SK-N-SH (cell line): ENCODE results near the gene PLP2. TPM values are rescaled to one million over a fixed set of nuclear protein-coding genes. Genes with fewer than 3 reads are reported as not detected.

Experiments
- CTCF ChIA-PET: fragments of 300-600, 350-600 bp; formaldehyde crosslinking; extraction: SDS; loops from one replicate; lab custom pipeline; 2021; lab: Yijun Ruan, JAX
- POLR2A ChIA-PET: fragments of 350-600 bp; sonication (Branson Sonifier 250); formaldehyde crosslinking; extraction: SDS; loops from one replicate; lab custom pipeline; 2020; ENCODE audit warnings: antibody characterized with exemption, inconsistent platforms; lab: Yijun Ruan, JAX
- DNase-seq: peaks from one replicate; pipeline ENCODE4 v3.0.0; 2012
- H2AFZ ChIP-seq: fragments of 200-600 bp; sonication (generic); 2 replicates; pipeline ENCODE4 v1.8.1; 2016; ENCODE audit warnings: antibody characterized with exemption, mild to moderate bottlenecking, low read depth
- H3F3A ChIP-seq: fragments of 200-600 bp; sonication (generic); replicated peaks from 2 replicates; pipeline ENCODE3; 2016; ENCODE audit warnings: antibody characterized with exemption, mild to moderate bottlenecking; ENCODE audit not compliant: insufficient read depth
- H3K27ac ChIP-seq, 2 experiments: fragments of 200-500 bp in 1 of 2; fragments of 200-600 bp in 1 of 2; sonication (Bioruptor generic) in 1 of 2; sonication (generic), shearing (Covaris generic) in 1 of 2; 2 replicates each; pipeline versions ENCODE4 v1.5.1 to v1.6.1; 2014 to 2016; ENCODE audit warnings: low read depth in 2 of 2, inconsistent platforms in 1 of 2, low read length in 1 of 2, mild to moderate bottlenecking in 1 of 2, mixed read lengths in 1 of 2
- H3K27me3 ChIP-seq: fragments of 200-600 bp; sonication (generic), shearing (Covaris generic); 2 replicates; pipeline ENCODE4 v1.6.1; 2016; ENCODE audit warnings: mixed run types; ENCODE audit not compliant: insufficient read depth
- H3K36me3 ChIP-seq, 2 experiments: fragments of 200-500 bp in 1 of 2; fragments of 200-600 bp in 1 of 2; sonication (Bioruptor generic) in 1 of 2; sonication (generic) in 1 of 2; replicated peaks in 1 of 2; 2 replicates each; pipeline versions ENCODE3 to v1.5.1; 2014 to 2016; ENCODE audit warnings: low read length in 1 of 2, mild to moderate bottlenecking in 1 of 2; ENCODE audit not compliant: insufficient read depth in 2 of 2, control insufficient read depth in 1 of 2
- H3K4me1 ChIP-seq, 2 experiments: fragments of 200-500 bp in 1 of 2; fragments of 200-600 bp in 1 of 2; sonication (Bioruptor generic) in 1 of 2; sonication (generic), shearing (Covaris generic) in 1 of 2; 2 replicates each; pipeline versions ENCODE4 v1.5.1 to v1.6.1; 2014 to 2016; ENCODE audit warnings: low read depth in 1 of 2, low read length in 1 of 2, mixed run types in 1 of 2; ENCODE audit not compliant: insufficient read depth in 2 of 2, control insufficient read depth in 1 of 2
- H3K4me2 ChIP-seq: fragments of 200-600 bp; sonication (generic), shearing (Covaris generic); 2 replicates; pipeline ENCODE4 v1.6.1; 2017; ENCODE audit warnings: mixed run types
- H3K4me3 ChIP-seq, 2 experiments: fragments of 200-500 bp in 1 of 2; fragments of 200-600 bp in 1 of 2; sonication (Bioruptor generic) in 1 of 2; sonication (generic), shearing (Covaris generic) in 1 of 2; 2 replicates each; pipeline versions ENCODE4 v1.5.1 to v1.8.1; 2014 to 2016; ENCODE audit warnings: low read depth in 2 of 2, inconsistent platforms in 1 of 2, low read length in 1 of 2, mild to moderate bottlenecking in 1 of 2, mixed read lengths in 1 of 2, moderate library complexity in 1 of 2
- H3K79me2 ChIP-seq: fragments of 200-600 bp; sonication (generic); 2 replicates; pipeline ENCODE4 v1.8.1; 2017; ENCODE audit warnings: mild to moderate bottlenecking; ENCODE audit not compliant: insufficient read depth
- H3K9ac ChIP-seq: fragments of 200-600 bp; sonication (generic); 2 replicates; pipeline ENCODE4 v1.6.1; 2017; ENCODE audit warnings: mixed run types
- H3K9me2 ChIP-seq: fragments of 200-600 bp; sonication (generic); 2 replicates; pipeline ENCODE4 v1.6.1; 2017; ENCODE audit warnings: mixed run types
- H3K9me3 ChIP-seq: fragments of 200-600 bp; sonication (generic); 2 replicates; pipeline ENCODE4 v1.6.1; 2017; ENCODE audit warnings: mixed run types, mild to moderate bottlenecking, moderate library complexity
- H4K20me1 ChIP-seq: fragments of 200-600 bp; sonication (generic); 2 replicates; pipeline ENCODE4 v1.6.1; 2017; ENCODE audit warnings: mild to moderate bottlenecking, mixed run types; ENCODE audit not compliant: insufficient read depth
- CHD2 ChIP-seq: fragments of 150-350 bp; IDR thresholded peaks from 2 replicates; pipeline ENCODE4 v1.6.1; 2018; ENCODE audit warnings: low read length; ENCODE audit not compliant: partially characterized antibody
- EZH2phosphoT487 ChIP-seq: fragments of 200-600 bp; sonication (generic); IDR thresholded peaks from 2 replicates; pipeline ENCODE4 v1.6.1; 2017; ENCODE audit warnings: low read depth, mixed run types, mild to moderate bottlenecking, antibody characterized with exemption, moderate library complexity, borderline replicate concordance
- FOXM1 ChIP-seq: IDR thresholded peaks from 2 replicates; pipeline ENCODE4 v1.4.0; 2012; ENCODE audit warnings: low read depth, mild to moderate bottlenecking
- GATA2 ChIP-seq: sonication (generic); formaldehyde crosslinking; IDR thresholded peaks from 2 replicates; pipeline ENCODE4 v1.5.0; 2020; ENCODE audit warnings: mild to moderate bottlenecking, missing genetic modification reagents
- MXI1 ChIP-seq: IDR thresholded peaks from 2 replicates; pipeline ENCODE4 v1.6.1; 2012; ENCODE audit warnings: mild to moderate bottlenecking, low read depth, low read length, improper control_type of control experiment
- RCOR1 ChIP-seq: fragments of 150-350 bp; IDR thresholded peaks from 2 replicates; pipeline ENCODE4 v1.6.1; 2017; ENCODE audit warnings: antibody characterized with exemption, low read length
- RFX5 ChIP-seq: IDR thresholded peaks from 2 replicates; pipeline ENCODE4 v1.6.1; 2012; ENCODE audit warnings: mild to moderate bottlenecking, improper control_type of control experiment, low read length
- RXRA ChIP-seq: IDR thresholded peaks from 2 replicates; pipeline ENCODE4 v1.4.0; 2012; ENCODE audit warnings: low read depth, mild to moderate bottlenecking, borderline replicate concordance
- TAF1 ChIP-seq: IDR thresholded peaks from 2 replicates; pipeline ENCODE4 v1.6.1; 2012; ENCODE audit warnings: low read depth, mild to moderate bottlenecking, low read length, moderate library complexity, borderline replicate concordance
- YY1 ChIP-seq: IDR thresholded peaks from 2 replicates; pipeline ENCODE4 v1.4.0; 2012; ENCODE audit warnings: low read depth, mild to moderate bottlenecking
- WGBS: methylation state at CpG from one replicate; pipeline ENCODE4 v1.1.6; 2017; ENCODE audit warnings: low lambda C conversion rate; 5-methylcytosine and 5-hydroxymethylcytosine counted together
- polyA plus RNA-seq, 3 experiments: library from polyadenylated mRNA; depleted of rRNA; stranded (reverse); fragments of >200 nt; gene quantifications; 2 replicates each; pipeline ENCODE4 v1.2.3, GENCODE V29; 2012
- TF ChIP-seq, protein P1 (sequence below): fragments of 200-600 bp; sonication (generic); IDR thresholded peaks from 2 replicates; pipeline ENCODE4 v1.6.1; 2017; ENCODE audit warnings: antibody characterized with exemption, mild to moderate bottlenecking, moderate library complexity
- TF ChIP-seq, protein P2 (sequence below): IDR thresholded peaks from 2 replicates; pipeline ENCODE4 v1.6.1; 2012; ENCODE audit warnings: mild to moderate bottlenecking, low read depth, low read length, moderate library complexity
- TF ChIP-seq, protein P3 (sequence below): fragments of 150-350 bp; IDR thresholded peaks from 2 replicates; pipeline ENCODE4 v1.6.1; 2016; ENCODE audit warnings: mild to moderate bottlenecking, low read depth, low read length

The PLP2 gene
- polyA plus RNA-seq, 1 of the 3 experiments (the other 2 are of a cell fraction): 146 TPM

DNA sequence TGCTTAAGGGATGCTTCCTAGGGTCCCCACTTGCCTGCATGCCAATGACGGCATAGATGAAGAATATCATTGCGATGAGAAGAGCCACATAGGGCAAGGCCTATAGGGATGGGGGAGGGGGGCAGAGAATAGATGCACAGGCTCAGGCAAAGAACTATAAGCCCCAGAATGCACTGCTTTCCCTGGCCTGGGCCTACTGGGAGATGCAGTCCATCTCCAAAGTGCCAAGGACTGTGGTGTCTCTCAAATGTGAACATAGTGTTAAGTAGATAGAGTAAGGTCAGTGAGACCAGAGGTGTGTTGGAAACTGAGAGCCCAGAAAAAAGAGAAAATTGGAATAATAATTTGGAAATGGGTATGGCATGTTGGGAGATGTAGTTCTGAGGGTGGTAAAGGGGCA, 40.5 kb downstream of the PLP2 start:
- no peak overlapping the region for H3K27ac ChIP-seq
- H3K9me2 ChIP-seq: no peaks in the 10 kb centered on the region
- H3K79me2 ChIP-seq: no peaks in the 10 kb centered on the region
- H3K9me3 ChIP-seq: no peaks in the 10 kb centered on the region
- no peak for TF ChIP-seq GATA2 (CRISPR knock-in tag)
- TF ChIP-seq TAF1: no peak
- no peak for TF ChIP-seq MXI1
- TF ChIP-seq CHD2: no peak
- TF ChIP-seq, protein P1, sequence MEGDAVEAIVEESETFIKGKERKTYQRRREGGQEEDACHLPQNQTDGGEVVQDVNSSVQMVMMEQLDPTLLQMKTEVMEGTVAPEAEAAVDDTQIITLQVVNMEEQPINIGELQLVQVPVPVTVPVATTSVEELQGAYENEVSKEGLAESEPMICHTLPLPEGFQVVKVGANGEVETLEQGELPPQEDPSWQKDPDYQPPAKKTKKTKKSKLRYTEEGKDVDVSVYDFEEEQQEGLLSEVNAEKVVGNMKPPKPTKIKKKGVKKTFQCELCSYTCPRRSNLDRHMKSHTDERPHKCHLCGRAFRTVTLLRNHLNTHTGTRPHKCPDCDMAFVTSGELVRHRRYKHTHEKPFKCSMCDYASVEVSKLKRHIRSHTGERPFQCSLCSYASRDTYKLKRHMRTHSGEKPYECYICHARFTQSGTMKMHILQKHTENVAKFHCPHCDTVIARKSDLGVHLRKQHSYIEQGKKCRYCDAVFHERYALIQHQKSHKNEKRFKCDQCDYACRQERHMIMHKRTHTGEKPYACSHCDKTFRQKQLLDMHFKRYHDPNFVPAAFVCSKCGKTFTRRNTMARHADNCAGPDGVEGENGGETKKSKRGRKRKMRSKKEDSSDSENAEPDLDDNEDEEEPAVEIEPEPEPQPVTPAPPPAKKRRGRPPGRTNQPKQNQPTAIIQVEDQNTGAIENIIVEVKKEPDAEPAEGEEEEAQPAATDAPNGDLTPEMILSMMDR: no peak
- TF ChIP-seq YY1: no peak
- TF ChIP-seq RFX5: no peak
- TF ChIP-seq RXRA: no peak
- TF ChIP-seq RCOR1: no peak
- TF ChIP-seq, protein P2, sequence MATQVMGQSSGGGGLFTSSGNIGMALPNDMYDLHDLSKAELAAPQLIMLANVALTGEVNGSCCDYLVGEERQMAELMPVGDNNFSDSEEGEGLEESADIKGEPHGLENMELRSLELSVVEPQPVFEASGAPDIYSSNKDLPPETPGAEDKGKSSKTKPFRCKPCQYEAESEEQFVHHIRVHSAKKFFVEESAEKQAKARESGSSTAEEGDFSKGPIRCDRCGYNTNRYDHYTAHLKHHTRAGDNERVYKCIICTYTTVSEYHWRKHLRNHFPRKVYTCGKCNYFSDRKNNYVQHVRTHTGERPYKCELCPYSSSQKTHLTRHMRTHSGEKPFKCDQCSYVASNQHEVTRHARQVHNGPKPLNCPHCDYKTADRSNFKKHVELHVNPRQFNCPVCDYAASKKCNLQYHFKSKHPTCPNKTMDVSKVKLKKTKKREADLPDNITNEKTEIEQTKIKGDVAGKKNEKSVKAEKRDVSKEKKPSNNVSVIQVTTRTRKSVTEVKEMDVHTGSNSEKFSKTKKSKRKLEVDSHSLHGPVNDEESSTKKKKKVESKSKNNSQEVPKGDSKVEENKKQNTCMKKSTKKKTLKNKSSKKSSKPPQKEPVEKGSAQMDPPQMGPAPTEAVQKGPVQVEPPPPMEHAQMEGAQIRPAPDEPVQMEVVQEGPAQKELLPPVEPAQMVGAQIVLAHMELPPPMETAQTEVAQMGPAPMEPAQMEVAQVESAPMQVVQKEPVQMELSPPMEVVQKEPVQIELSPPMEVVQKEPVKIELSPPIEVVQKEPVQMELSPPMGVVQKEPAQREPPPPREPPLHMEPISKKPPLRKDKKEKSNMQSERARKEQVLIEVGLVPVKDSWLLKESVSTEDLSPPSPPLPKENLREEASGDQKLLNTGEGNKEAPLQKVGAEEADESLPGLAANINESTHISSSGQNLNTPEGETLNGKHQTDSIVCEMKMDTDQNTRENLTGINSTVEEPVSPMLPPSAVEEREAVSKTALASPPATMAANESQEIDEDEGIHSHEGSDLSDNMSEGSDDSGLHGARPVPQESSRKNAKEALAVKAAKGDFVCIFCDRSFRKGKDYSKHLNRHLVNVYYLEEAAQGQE: no peak
- no peak for TF ChIP-seq EZH2phosphoT487
- TF ChIP-seq, protein P3, sequence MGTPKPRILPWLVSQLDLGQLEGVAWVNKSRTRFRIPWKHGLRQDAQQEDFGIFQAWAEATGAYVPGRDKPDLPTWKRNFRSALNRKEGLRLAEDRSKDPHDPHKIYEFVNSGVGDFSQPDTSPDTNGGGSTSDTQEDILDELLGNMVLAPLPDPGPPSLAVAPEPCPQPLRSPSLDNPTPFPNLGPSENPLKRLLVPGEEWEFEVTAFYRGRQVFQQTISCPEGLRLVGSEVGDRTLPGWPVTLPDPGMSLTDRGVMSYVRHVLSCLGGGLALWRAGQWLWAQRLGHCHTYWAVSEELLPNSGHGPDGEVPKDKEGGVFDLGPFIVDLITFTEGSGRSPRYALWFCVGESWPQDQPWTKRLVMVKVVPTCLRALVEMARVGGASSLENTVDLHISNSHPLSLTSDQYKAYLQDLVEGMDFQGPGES: no peak
- no peak for TF ChIP-seq FOXM1
- H4K20me1 ChIP-seq: no peaks in the 10 kb centered on the region
- H3K27me3 ChIP-seq: peaks cover 24% of the 10 kb centered on the region; the same call in 1 of the 2 replicates
- H3K36me3 ChIP-seq: no peaks in the 10 kb centered on the region
- WGBS: 20% methylated on average over 1 of the region's 2 CpGs
- H3K4me1 ChIP-seq: no peaks in the 10 kb centered on the region
- CTCF ChIA-PET: no interaction called here
- H3K4me3 ChIP-seq: no peak overlapping the region
- DNase-seq: no peak
- H3K4me2 ChIP-seq: no peak overlapping the region
- no peaks in the 10 kb centered on the region for H3F3A ChIP-seq
- POLR2A ChIA-PET: no interaction called here
- H3K9ac ChIP-seq: no peak overlapping the region
- H2AFZ ChIP-seq: no peak overlapping the region
